Motor neuron (in vitro differentiated cells): ENCODE results near the gene TMEM120A. TPM values are rescaled to one million over a fixed set of nuclear protein-coding genes. Genes with fewer than 3 reads are reported as not detected.
"Not testable (repeated sequence)": the region's sequence is repeated elsewhere in the genome, so short reads cannot be mapped to it uniquely, and the experiment has no call there.

ENCODE experiments used
- ATAC-seq, 8 experiments: fragments of 200-7000 bp; cut with Tn5 transposase; replicated peaks in 6 of 8; 2 replicates each; pipeline ENCODE4 v1.8.0; 2021; ENCODE audit warnings: mild to moderate bottlenecking in 8 of 8, moderate library complexity in 8 of 8
- H3K27ac ChIP-seq, 2 donors: fragments of 250-450 bp; sonication (Bioruptor Pico); 2 replicates each; pipeline ENCODE4 v1.9.0; 2021; ENCODE audit warnings: antibody characterized with exemption in 2 of 2, mild to moderate bottlenecking in 2 of 2, moderate library complexity in 1 of 2
- H3K4me1 ChIP-seq, 2 donors: fragments of 250-450 bp; sonication (Bioruptor Pico); replicated peaks in 1 of 2; 2 replicates each; pipeline ENCODE4 v1.6.1; 2021; ENCODE audit warnings: antibody characterized with exemption in 2 of 2, mild to moderate bottlenecking in 2 of 2, moderate library complexity in 1 of 2
- H3K4me3 ChIP-seq, 5 donors: fragments of 250-450 bp; sonication (Bioruptor Pico); 2 replicates each; pipeline ENCODE4 v1.9.0; 2021; ENCODE audit warnings: antibody characterized with exemption in 5 of 5, mild to moderate bottlenecking in 5 of 5, moderate library complexity in 4 of 5
- WGBS, 10 experiments: fragments of 450-650 bp; shearing (Covaris generic); methylation state at CpG; one replicate each; pipeline ENCODE4 v1.0.0; 2022; 5-methylcytosine and 5-hydroxymethylcytosine counted together
- in situ Hi-C, 9 experiments: fragments of 400-800 bp; cut with MboI; loops; one replicate each; pipeline ENCODE4 v1.15.0; 2021; ENCODE audit warnings: low sequenced_read_pairs in 9 of 9, low pct_unique_long_range_greater_than_20kb in 2 of 9; ENCODE audit not compliant: unreplicated experiment in 9 of 9
- total RNA-seq, 8 experiments: library from RNA; unstranded; fragments of 300-600 nt; gene quantifications; 2 replicates each; pipeline versions ENCODE4 v1.2.3 to v1.2.4, GENCODE V29; 2022

Gene TMEM120A
- total RNA-seq, 8 experiments from 2014 or later: 17.6 to 29.8 (median 22.3) TPM

- Histone ChIP-seq H3K27ac (no peak overlapping the region), H3K4me3 (no peak overlapping the region), H3K4me1 (no peaks in the 10 kb centered on the region)
- in situ Hi-C loops: loop anchor here in 2 of 9 experiments (10.0 to 25.0 kb wide), 2 partner anchors 145 to 148 kb away; no protein-coding TSS in a partner anchor
- no peak for ATAC-seq
- WGBS, 10 experiments: 47 to 100% (median 90%) methylated on average over 2 to 7 of the region's 11 CpGs; no CpG with 5 or more reads in 1 of the 10 experiments
Observed at GRCh38 chr7:76009672-76010600, 15.5 kb upstream of the TMEM120A start.

DNA sequence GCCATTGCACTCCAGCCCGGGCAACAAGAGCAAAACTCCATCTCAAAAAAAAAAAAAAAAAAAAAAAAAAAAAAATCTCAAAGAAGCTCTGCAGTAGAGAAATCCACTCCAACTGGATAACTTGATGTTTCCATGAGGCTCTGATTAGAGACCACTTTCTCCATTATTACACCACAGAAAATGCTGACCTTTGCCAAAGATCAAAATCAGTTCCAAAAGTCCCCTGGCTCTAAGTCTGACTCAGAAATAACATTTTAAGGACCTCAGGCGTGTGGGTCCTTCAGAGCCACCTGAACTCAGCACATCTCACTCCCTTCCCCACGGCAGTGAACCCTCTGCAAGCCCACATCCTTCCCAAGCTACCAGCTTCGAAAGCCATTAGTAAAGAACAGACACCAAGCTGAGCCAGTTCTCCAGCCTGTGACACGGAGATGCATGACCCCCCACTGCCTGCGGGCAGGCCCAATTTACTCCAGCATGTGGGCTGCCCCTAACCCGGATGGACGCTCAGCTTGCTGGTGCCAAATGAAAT is 13.8 kb upstream of the TMEM120A start:
- Histone ChIP-seq H3K4me1 (no peaks in the 10 kb centered on the region), H3K4me3 (no peak overlapping the region), H3K27ac (no peak overlapping the region)
- 60 to 94% (median 85%) methylated on average over 1 to 6 of the region's 8 CpGs; no CpG with 5 or more reads in 3 of the 10 experiments for WGBS, 10 experiments
- no peak for ATAC-seq
- in situ Hi-C loops: loop anchor here in 1 of 9 experiments (25.0 kb wide), 1 partner anchor 146 kb away; no protein-coding TSS in a partner anchor

GRCh38 chr7:76005004-76005403 is 10.6 kb upstream of the TMEM120A start:
- not testable (repeated sequence) for H3K27ac ChIP-seq, H3K4me3 ChIP-seq, H3K4me1 ChIP-seq, ATAC-seq
- 76 to 100% (median 96%) methylated on average over 1 to 4 of the region's 4 CpGs; no CpG with 5 or more reads in 1 of the 10 experiments for WGBS, 10 experiments
- in situ Hi-C loops: loop anchor here in 1 of 9 experiments (25.0 kb wide), 1 partner anchor 143 kb away; no protein-coding TSS in a partner anchor

GRCh38 chr7:76003351-76003750 is 9.0 kb upstream of the TMEM120A start:
- H3K27ac ChIP-seq: no peak overlapping the region
- no peak for ATAC-seq
- 92 to 100% (median 100%) methylated on average over 2 to 7 of the region's 10 CpGs; no CpG with 5 or more reads in 5 of the 10 experiments for WGBS, 10 experiments
- in situ Hi-C loops: loop anchor here in 1 of 9 experiments (25.0 kb wide), 1 partner anchor 141 kb away; no protein-coding TSS in a partner anchor
- no peaks in the 10 kb centered on the region for H3K4me1 ChIP-seq
- H3K4me3 ChIP-seq: no peak overlapping the region

GRCh38 chr7:76002822-76003221 is 8.4 kb upstream of the TMEM120A start:
- WGBS, 10 experiments: 90 to 100% (median 100%) methylated on average over 1 to 2 of the region's 3 CpGs; no CpG with 5 or more reads in 4 of the 10 experiments
- H3K4me1 ChIP-seq: no peaks in the 10 kb centered on the region
- ATAC-seq: no peak
- no peak overlapping the region for H3K4me3 ChIP-seq
- in situ Hi-C loops: loop anchor here in 1 of 9 experiments (25.0 kb wide), 1 partner anchor 141 kb away; no protein-coding TSS in a partner anchor
- H3K27ac ChIP-seq: no peak overlapping the region

DNA sequence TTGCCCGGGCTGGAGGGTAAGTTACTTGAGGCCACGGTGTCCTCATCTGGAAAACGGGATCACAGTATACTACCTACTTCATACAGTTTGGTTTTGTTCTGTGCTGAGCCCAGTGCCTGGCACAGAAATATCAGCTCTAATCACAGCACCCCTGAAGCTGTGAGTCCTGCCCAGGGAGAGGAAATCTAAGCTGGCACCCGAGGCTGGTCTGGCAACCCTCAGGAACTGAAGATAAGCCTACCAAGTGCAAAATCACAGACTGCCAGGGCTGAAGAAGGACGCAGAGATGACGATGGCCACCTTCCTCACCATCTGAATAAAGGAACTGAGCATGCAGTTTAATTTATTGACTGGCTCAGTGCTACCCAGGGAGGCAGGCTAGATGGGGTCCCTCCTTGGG is 7.7 kb upstream of the TMEM120A start:
- no peak overlapping the region for H3K27ac ChIP-seq
- H3K4me3 ChIP-seq: no peak overlapping the region
- ATAC-seq: no peak
- WGBS, 10 experiments: 88 to 100% (median 100%) methylated on average over 1 to 6 of the region's 6 CpGs; no CpG with 5 or more reads in 5 of the 10 experiments
- H3K4me1 ChIP-seq: no peaks in the 10 kb centered on the region
- in situ Hi-C loops: loop anchor here in 1 of 9 experiments (25.0 kb wide), 1 partner anchor 140 kb away; no protein-coding TSS in a partner anchor

DNA sequence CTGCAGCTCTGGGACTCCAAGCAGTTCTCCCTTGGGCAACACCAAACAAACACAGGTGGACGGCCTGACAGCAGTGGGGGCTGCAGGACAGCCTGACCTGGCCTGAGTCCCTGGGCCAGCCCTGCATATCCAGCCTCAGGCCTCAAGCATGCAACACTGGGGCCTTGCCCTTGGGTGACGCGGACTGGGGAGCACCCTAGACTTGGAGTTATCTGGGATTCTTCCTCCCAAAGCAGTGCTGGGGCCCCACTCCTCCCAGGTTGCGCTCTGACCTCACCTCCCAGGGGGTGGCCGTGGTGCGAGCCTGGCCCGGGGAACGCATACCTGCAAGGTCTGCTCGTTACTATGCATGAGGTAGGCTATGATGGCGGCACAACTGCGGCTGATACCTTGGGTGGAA is 6.2 kb upstream of the TMEM120A start:
- in situ Hi-C loops: loop anchor here in 1 of 9 experiments (25.0 kb wide), 1 partner anchor 138 kb away; no protein-coding TSS in a partner anchor
- ATAC-seq: no peak
- WGBS, 10 experiments: 87 to 100% (median 100%) methylated on average over 2 to 6 of the region's 11 CpGs; no CpG with 5 or more reads in 7 of the 10 experiments

GRCh38 chr7:75998038-75998437 is 3.6 kb upstream of the TMEM120A start:
- WGBS, 10 experiments: 80 to 100% (median 100%) methylated on average over 1 of the region's 1 CpG; no CpG with 5 or more reads in 5 of the 10 experiments
- H3K27ac ChIP-seq: no peak overlapping the region
- peaks cover 8 to 9% of the 10 kb centered on the region in 2 donors for H3K4me1 ChIP-seq
- ATAC-seq: no peak
- in situ Hi-C loops: no loop called here
- no peak overlapping the region for H3K4me3 ChIP-seq

More for the DNA sequence above, 6.2 kb upstream of the TMEM120A start:
- H3K4me3 ChIP-seq: no peak overlapping the region
- no peak overlapping the region for H3K27ac ChIP-seq
- no peaks in the 10 kb centered on the region for H3K4me1 ChIP-seq

DNA sequence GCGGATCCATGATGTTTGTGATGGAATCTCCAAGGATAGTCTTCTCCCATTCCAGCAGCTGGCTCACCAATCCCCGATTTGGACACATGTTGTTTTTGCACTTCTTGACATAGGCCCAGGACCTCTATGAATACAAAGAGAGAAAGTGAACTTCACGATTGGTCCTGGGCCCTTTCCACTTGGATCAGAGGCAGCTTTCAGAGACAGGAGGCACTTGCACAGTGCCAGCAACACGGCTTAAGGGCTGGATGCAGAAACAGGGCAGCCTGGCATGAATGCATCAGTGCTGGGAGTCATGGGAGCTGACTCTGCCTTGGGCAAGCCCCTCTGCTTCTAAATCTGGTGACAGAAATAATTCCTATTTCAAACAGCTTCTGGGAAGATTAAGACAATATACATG is 2.1 kb upstream of the TMEM120A start:
- no peak for ATAC-seq
- 49 to 100% (median 80%) methylated on average over 1 to 3 of the region's 4 CpGs; no CpG with 5 or more reads in 7 of the 10 experiments for WGBS, 10 experiments
- no peak overlapping the region for H3K27ac ChIP-seq
- H3K4me1 ChIP-seq: peaks cover 9 to 10% of the 10 kb centered on the region in 2 donors
- in situ Hi-C loops: no loop called here
- H3K4me3 ChIP-seq: no peak overlapping the region

DNA sequence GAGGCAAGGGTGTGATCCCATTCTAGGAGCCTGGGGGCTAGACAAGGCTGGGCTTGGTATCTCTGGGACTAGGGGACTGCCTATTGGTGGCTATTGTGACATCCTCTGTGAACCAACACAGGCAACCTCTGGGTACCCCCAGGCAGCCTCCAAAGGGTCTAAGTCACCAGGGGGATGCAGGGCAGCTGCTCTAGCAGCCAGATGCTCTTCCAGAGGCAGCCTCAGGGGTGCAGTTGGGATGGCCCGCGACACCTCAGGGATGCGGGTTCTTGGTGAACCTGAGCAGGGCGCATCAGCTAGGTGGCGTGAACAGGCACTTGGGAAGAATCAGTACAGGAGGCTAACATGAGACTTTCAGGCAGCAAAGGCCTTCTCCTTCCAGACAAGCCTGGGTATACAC is 1.6 kb upstream of the TMEM120A start:
- no peak overlapping the region for H3K27ac ChIP-seq
- in situ Hi-C loops: no loop called here
- ATAC-seq: no peak
- no peak overlapping the region for H3K4me3 ChIP-seq
- WGBS, 10 experiments: no CpG with 5 or more reads among the region's 5 CpGs
- H3K4me1 ChIP-seq: peaks cover 9 to 12% of the 10 kb centered on the region in 2 donors

GRCh38 chr7:75995052-75995471 is 667 bp upstream of the TMEM120A start:
- Histone ChIP-seq H3K4me1 (peaks cover 9 to 16% of the 10 kb centered on the region in 2 donors), H3K4me3 (peak overlapping the region; percentile 56 to 72 (median 70)), H3K27ac (peak overlapping the region; percentile 3 to 58)
- ATAC-seq: no peak
- in situ Hi-C loops: no loop called here
- 49 to 80% (median 60%) methylated on average over 1 to 3 of the region's 11 CpGs; no CpG with 5 or more reads in 7 of the 10 experiments for WGBS, 10 experiments

GRCh38 chr7:75993689-75994387 is 557 bp downstream of the TMEM120A start:
- ATAC-seq: peak; percentile 47 to 70 (median 58)
- 0% methylated on average over 12 of the region's 40 CpGs; no CpG with 5 or more reads in 9 of the 10 experiments for WGBS, 10 experiments
- in situ Hi-C loops: no loop called here

More at GRCh38 chr7:75993689-75994387, 557 bp downstream of the TMEM120A start:
- H3K4me3 ChIP-seq: peak overlapping the region; percentile 56 to 72 (median 70)
- peaks cover 9 to 16% of the 10 kb centered on the region in 2 donors for H3K4me1 ChIP-seq
- H3K27ac ChIP-seq: peak overlapping the region; percentile 40 to 71
